ENCODE data around the gene SSC5D.

The SSC5D gene

GRCh38 chr19:55553217-55554182, 65.3 kb downstream of the SSC5D start:
- CTCF ChIA-PET: interaction anchor here (0.5 to 1.5 kb wide), 3 partner anchors 49 to 93 kb away, joined by 3 to 5 read pairs (median 4); no protein-coding TSS in a partner anchor
- POLR2A ChIA-PET: interaction anchor here (0.6 to 1.2 kb wide), 2 partner anchors 13 to 21 kb away, joined by 3 read pairs; no protein-coding TSS in a partner anchor
- TF ChIP-seq ZNF654 (tag by site-specific recombination; IDR thresholded peaks at IDR 0.05; ENCODE audit: low read depth) (no peak), ZNF366 (tag by site-specific recombination; conservative IDR thresholded peaks at IDR 0.05) (peak; percentile 67), ZSCAN18 (tag by site-specific recombination; IDR thresholded peaks at IDR 0.05) (no peak), ZNF529 (tag by site-specific recombination; IDR thresholded peaks at IDR 0.05; ENCODE audit: insufficient replicate concordance) (no peak), ZNF544 (tag by site-specific recombination; IDR thresholded peaks at IDR 0.05) (no peak), PRDM1 (tag by site-specific recombination; IDR thresholded peaks at IDR 0.05) (peak; percentile 81), ZNF596 (tag by site-specific recombination; IDR thresholded peaks at IDR 0.05) (no peak), HOXA7 (CRISPR knock-in tag; IDR thresholded peaks at IDR 0.05; ENCODE audit: borderline replicate concordance) (no peak), MYNN (tag by site-specific recombination; IDR thresholded peaks at IDR 0.05; ENCODE audit: borderline replicate concordance) (no peak)

GRCh38 chr19:55554302-55554701, 66.1 kb downstream of the SSC5D start:
- Histone ChIP-seq H3K36me3 (ENCODE audit: control insufficient read depth in 2 of 2, insufficient read depth in 1 of 2, low read length in 2 of 2) (no peaks in the 10 kb centered on the region), H3K4me3 (ENCODE audit: low read depth, low read length) (no peak overlapping the region), H3K9me3 (ENCODE audit: control insufficient read depth, insufficient read depth, low read depth, low read length) (no peaks in the 10 kb centered on the region), H3K27ac (ENCODE audit: extremely low read depth, low read depth, low read length) (no peak overlapping the region), H3K4me1 (ENCODE audit: control insufficient read depth, insufficient read depth, low read length) (peaks cover 9% of the 10 kb centered on the region)
- ChIA-PET CTCF (interaction anchor here (0.5 kb wide), 1 partner anchor 91 kb away, joined by 3 read pairs; no protein-coding TSS in a partner anchor), POLR2A (no interaction called here)
- TF ChIP-seq ZNF248 (tag by site-specific recombination; IDR thresholded peaks at IDR 0.05) (no peak), ZNF626 (tag by site-specific recombination; IDR thresholded peaks at IDR 0.05) (no peak), YY1 (tag by site-specific recombination; IDR thresholded peaks at IDR 0.05) (no peak), ZNF571 (tag by site-specific recombination; IDR thresholded peaks at IDR 0.05) (no peak), ZNF24 (tag by site-specific recombination; IDR thresholded peaks at IDR 0.05) (no peak), SCRT2 (tag by site-specific recombination; IDR thresholded peaks at IDR 0.05) (peak; percentile 62), ZFHX2 (tag by site-specific recombination; conservative IDR thresholded peaks at IDR 0.05) (no peak), ZNF16 (tag by site-specific recombination; IDR thresholded peaks at IDR 0.05; ENCODE audit: low read depth) (peak; percentile 70), SALL2 (tag by site-specific recombination; IDR thresholded peaks at IDR 0.05; ENCODE audit: borderline replicate concordance) (no peak)

More at GRCh38 chr19:55553217-55554182, 65.3 kb downstream of the SSC5D start:
- Histone ChIP-seq H3K27ac (ENCODE audit: extremely low read depth, low read depth, low read length) (no peak overlapping the region), H3K4me3 (ENCODE audit: low read depth, low read length) (no peak overlapping the region), H3K36me3 (ENCODE audit: control insufficient read depth in 2 of 2, insufficient read depth in 1 of 2, low read length in 2 of 2) (no peaks in the 10 kb centered on the region), H3K9me3 (ENCODE audit: control insufficient read depth, insufficient read depth, low read depth, low read length) (no peaks in the 10 kb centered on the region), H3K4me1 (ENCODE audit: control insufficient read depth, insufficient read depth, low read length) (peaks cover 9% of the 10 kb centered on the region)

GRCh38 chr19:55554741-55555152, 66.5 kb downstream of the SSC5D start:
- H3K4me3 ChIP-seq (ENCODE audit: low read depth, low read length): no peak overlapping the region
- H3K9me3 ChIP-seq (ENCODE audit: control insufficient read depth, insufficient read depth, low read depth, low read length): no peaks in the 10 kb centered on the region
- H3K4me1 ChIP-seq (ENCODE audit: control insufficient read depth, insufficient read depth, low read length): peaks cover 5% of the 10 kb centered on the region; the same call in 1 of the 2 replicates
- H3K27ac ChIP-seq (ENCODE audit: extremely low read depth, low read depth, low read length): no peak overlapping the region
- POLR2A ChIA-PET: no interaction called here
- TF ChIP-seq ZNF221 (tag by site-specific recombination; IDR thresholded peaks at IDR 0.05; ENCODE audit: borderline replicate concordance) (no peak), KLF9 (tag by site-specific recombination; IDR thresholded peaks at IDR 0.05; ENCODE audit: low read depth) (no peak), ZNF302 (tag by site-specific recombination; IDR thresholded peaks at IDR 0.05; ENCODE audit: low read depth) (no peak), ZNF311 (tag by site-specific recombination; IDR thresholded peaks at IDR 0.05; ENCODE audit: borderline replicate concordance) (no peak), ZNF621 (tag by site-specific recombination; IDR thresholded peaks at IDR 0.05) (no peak), ZNF133 (tag by site-specific recombination; IDR thresholded peaks at IDR 0.05) (no peak)
- TF ChIP-seq, protein P1, sequence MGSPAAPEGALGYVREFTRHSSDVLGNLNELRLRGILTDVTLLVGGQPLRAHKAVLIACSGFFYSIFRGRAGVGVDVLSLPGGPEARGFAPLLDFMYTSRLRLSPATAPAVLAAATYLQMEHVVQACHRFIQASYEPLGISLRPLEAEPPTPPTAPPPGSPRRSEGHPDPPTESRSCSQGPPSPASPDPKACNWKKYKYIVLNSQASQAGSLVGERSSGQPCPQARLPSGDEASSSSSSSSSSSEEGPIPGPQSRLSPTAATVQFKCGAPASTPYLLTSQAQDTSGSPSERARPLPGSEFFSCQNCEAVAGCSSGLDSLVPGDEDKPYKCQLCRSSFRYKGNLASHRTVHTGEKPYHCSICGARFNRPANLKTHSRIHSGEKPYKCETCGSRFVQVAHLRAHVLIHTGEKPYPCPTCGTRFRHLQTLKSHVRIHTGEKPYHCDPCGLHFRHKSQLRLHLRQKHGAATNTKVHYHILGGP (tag by site-specific recombination; IDR thresholded peaks at IDR 0.05): no peak
- CTCF ChIA-PET: no interaction called here
- H3K36me3 ChIP-seq (ENCODE audit: control insufficient read depth in 2 of 2, insufficient read depth in 1 of 2, low read length in 2 of 2): no peaks in the 10 kb centered on the region
